ENCODE measurements around the gene ZMPSTE24. TPM values are rescaled to one million over a fixed set of nuclear protein-coding genes. Genes with fewer than 3 reads are reported as not detected.

Gene ZMPSTE24
- total and polyA plus RNA-seq, 7 donors = 12.7 to 60.2 (median 22.2) TPM

- DNase-seq (no peak), ATAC-seq (no peak)
- Histone ChIP-seq H3K36me3 (ENCODE audit: insufficient read depth in 1 of 2, low read depth in 1 of 2) (no peaks in the 10 kb centered on the region), H3K27me3 (ENCODE audit: insufficient read depth in 3 of 3, low read length in 2 of 3) (no peaks in the 10 kb centered on the region), H3K4me3 (no peak overlapping the region), H3K9me3 (no peaks in the 10 kb centered on the region), H3K27ac (no peak overlapping the region), H3K4me1 (no peaks in the 10 kb centered on the region)
- WGBS, 3 donors = 92 to 98% (median 97%) methylated on average over 3 of the region's 3 CpGs
- TF ChIP-seq CTCF (IDR thresholded peaks at IDR 0.05) = no peak
- intact Hi-C loops (cut with DNase I) = no loop called here
Observed at GRCh38 chr1:40245686-40246085, 12.3 kb upstream of the ZMPSTE24 start.

- intact Hi-C loops (cut with DNase I) = no loop called here
- no peaks in the 10 kb centered on the region for H3K36me3 ChIP-seq (ENCODE audit: insufficient read depth in 1 of 2, low read depth in 1 of 2)
- H3K27ac ChIP-seq = no peak within 1 kb of the TSS
- H3K9me3 ChIP-seq = no peaks in the 10 kb centered on the region
- H3K4me1 ChIP-seq = no peaks in the 10 kb centered on the region
- H3K27me3 ChIP-seq (ENCODE audit: insufficient read depth in 3 of 3, low read length in 2 of 3) = no peaks in the 10 kb centered on the region
- ATAC-seq (no peak), DNase-seq (no peak)
- 77 to 94% (median 92%) methylated on average over 1 of the region's 1 CpG for WGBS, 3 donors
- no peak for TF ChIP-seq CTCF (IDR thresholded peaks at IDR 0.05)
- no peak within 1 kb of the TSS for H3K4me3 ChIP-seq
Observed at GRCh38 chr1:40247655-40248054, 10.4 kb upstream of the ZMPSTE24 start, which contains the start of gene TMCO2. TSS of gene TMCO2 (plus strand) at chr1:40247937. CDS start at chr1:40247994, 57 bp downstream.

- no peaks in the 10 kb centered on the region for H3K27me3 ChIP-seq (ENCODE audit: insufficient read depth in 3 of 3, low read length in 2 of 3)
- no peaks in the 10 kb centered on the region for H3K9me3 ChIP-seq
- no peak overlapping the region for H3K27ac ChIP-seq
- intact Hi-C loops (cut with DNase I) = no loop called here
- DNase-seq = no peak
- H3K4me3 ChIP-seq = no peak overlapping the region
- no peak for TF ChIP-seq CTCF (IDR thresholded peaks at IDR 0.05)
- H3K4me1 ChIP-seq = no peaks in the 10 kb centered on the region
- no peak for ATAC-seq
- no peaks in the 10 kb centered on the region for H3K36me3 ChIP-seq (ENCODE audit: insufficient read depth in 1 of 2, low read depth in 1 of 2)
Observed at GRCh38 chr1:40248412-40248811, 9.6 kb upstream of the ZMPSTE24 start.

GRCh38 chr1:40251456-40251855 lies 6.6 kb upstream of the ZMPSTE24 start:
- no peak overlapping the region for H3K4me3 ChIP-seq
- no peaks in the 10 kb centered on the region for H3K9me3 ChIP-seq
- H3K4me1 ChIP-seq = peaks cover 15% of the 10 kb centered on the region
- no peak for DNase-seq
- H3K27me3 ChIP-seq (ENCODE audit: insufficient read depth in 3 of 3, low read length in 2 of 3) = no peaks in the 10 kb centered on the region
- intact Hi-C loops (cut with DNase I) = loop anchor here in 1 of 2 donors (10.0 kb wide), 2 partner anchors 87 to 207 kb away; partner anchors contain the start of genes CAP1 and RLF
- WGBS, 3 donors = 76 to 80% (median 77%) methylated on average over 4 of the region's 4 CpGs
- H3K36me3 ChIP-seq (ENCODE audit: insufficient read depth in 1 of 2, low read depth in 1 of 2) = no peaks in the 10 kb centered on the region
- ATAC-seq = no peak
- no peak for TF ChIP-seq CTCF (IDR thresholded peaks at IDR 0.05)
- H3K27ac ChIP-seq = no peak overlapping the region

- Histone ChIP-seq H3K27me3 (ENCODE audit: insufficient read depth in 3 of 3, low read length in 2 of 3) (no peaks in the 10 kb centered on the region), H3K36me3 (ENCODE audit: insufficient read depth in 1 of 2, low read depth in 1 of 2) (no peaks in the 10 kb centered on the region), H3K27ac (no peak overlapping the region), H3K4me1 (peaks cover 22% of the 10 kb centered on the region), H3K9me3 (no peaks in the 10 kb centered on the region), H3K4me3 (no peak overlapping the region)
- intact Hi-C loops (cut with DNase I) = loop anchor here in 1 of 2 donors (10.0 kb wide), 2 partner anchors 88 to 208 kb away; partner anchors contain the start of genes CAP1 and RLF
- no peak for TF ChIP-seq CTCF (IDR thresholded peaks at IDR 0.05)
- ATAC-seq (no peak), DNase-seq (no peak)
- WGBS, 3 donors = 59 to 88% (median 88%) methylated on average over 2 of the region's 2 CpGs
Observed at GRCh38 chr1:40252601-40253000, 5.4 kb upstream of the ZMPSTE24 start.
